ENCODE measurements around the gene GPC6. TPM values are rescaled to one million over a fixed set of nuclear protein-coding genes. Genes with fewer than 3 reads are reported as not detected.

GPC6 gene
- total RNA-seq, 1 experiment from 2014 or later = 0.22 TPM

- RAD21 ChIA-PET (ENCODE audit: low non-redundant PET in 1 of 2, low total read pairs in 2 of 2, uncharacterized antibody in 2 of 2, unreplicated experiment in 2 of 2) = no interaction called here
- H3K4me1 ChIP-seq (ENCODE audit: control insufficient read depth in 1 of 2, insufficient read depth in 2 of 2, low read length in 2 of 2) = no peaks in the 10 kb centered on the region
- no peak overlapping the region for H3K9ac ChIP-seq (ENCODE audit: low read length)
- no peaks in the 10 kb centered on the region for H3K27me3 ChIP-seq (ENCODE audit: insufficient read depth, low read length)
- intact Hi-C loops (cut with micrococcal nuclease) = no loop called here
- no peak overlapping the region for H2AFZ ChIP-seq (ENCODE audit: low read depth, low read length, poor library complexity, severe bottlenecking)
- no peaks in the 10 kb centered on the region for H3K36me3 ChIP-seq (ENCODE audit: control insufficient read depth in 1 of 2, insufficient read depth in 2 of 2, low read length in 2 of 2)
- no TSS peak for BruUV-seq (replicated peaks)
- H3K4me3 ChIP-seq (replicated peaks in 1 of 2; ENCODE audit: low read depth in 1 of 2, low read length in 2 of 2) = no peak overlapping the region
- TF ChIP-seq TCF7L2 (IDR thresholded peaks at IDR 0.05; ENCODE audit: borderline replicate concordance, extremely low read depth, insufficient read depth, insufficient read length) (no peak), ZFX (IDR thresholded peaks at IDR 0.05) (no peak), SRF (IDR thresholded peaks at IDR 0.05; ENCODE audit: low read depth) (no peak), EGR1 (IDR thresholded peaks at IDR 0.05; ENCODE audit: low read depth) (no peak), CTCF (IDR thresholded peaks at IDR 0.05 in 2 of 3, conservative IDR thresholded peaks at IDR 0.05 in 1 of 3; ENCODE audit: borderline replicate concordance in 1 of 3, insufficient read depth in 1 of 3, low read depth in 2 of 3, low read length in 2 of 3) (no peak), REST (IDR thresholded peaks at IDR 0.05; ENCODE audit: low read depth) (no peak), ZNF274 (IDR thresholded peaks at IDR 0.05; ENCODE audit: low read depth, low read length) (no peak), CBX3 (IDR thresholded peaks at IDR 0.05; ENCODE audit: low read depth) (no peak), SIN3A (IDR thresholded peaks at IDR 0.05; ENCODE audit: low read depth) (no peak), EZH2 (IDR thresholded peaks at IDR 0.05) (no peak), POLR2A (IDR thresholded peaks at IDR 0.05; ENCODE audit: borderline replicate concordance, extremely low read depth, insufficient read depth, insufficient read length) (no peak), ZBTB33 (IDR thresholded peaks at IDR 0.05; ENCODE audit: extremely low read depth, insufficient replicate concordance, low read length) (no peak), CEBPB (IDR thresholded peaks at IDR 0.05; ENCODE audit: low read depth) (no peak), FOSL1 (IDR thresholded peaks at IDR 0.05; ENCODE audit: low read depth) (no peak), SP1 (IDR thresholded peaks at IDR 0.05; ENCODE audit: low read depth) (no peak), EZH2phosphoT487 (IDR thresholded peaks at IDR 0.05; ENCODE audit: borderline replicate concordance) (no peak), RAD21 (IDR thresholded peaks at IDR 0.05; ENCODE audit: low read depth) (no peak), MAX (IDR thresholded peaks at IDR 0.05) (no peak)
- ATAC-seq (no peak), DNase-seq (ENCODE audit: low read depth, low spot score) (no peak)
- H3K4me2 ChIP-seq (ENCODE audit: low read length) = no peak overlapping the region
- CTCF ChIA-PET = no interaction called here
- H3K27ac ChIP-seq (ENCODE audit: low read depth, low read length) = no peak overlapping the region
- no peaks in the 10 kb centered on the region for H3K79me2 ChIP-seq (ENCODE audit: insufficient read depth, low read length)
- no peaks in the 10 kb centered on the region for H3K9me2 ChIP-seq (ENCODE audit: insufficient read depth)
- peaks cover 17 to 20% of the 10 kb centered on the region in 2 experiments; a peak in 3 of 4 replicates for H3K9me3 ChIP-seq (ENCODE audit: control insufficient read depth in 1 of 2, insufficient read depth in 1 of 2, low read depth in 1 of 2, low read length in 2 of 2)
- POLR2A ChIA-PET = no interaction called here
- no peaks in the 10 kb centered on the region for H4K20me1 ChIP-seq (ENCODE audit: insufficient read depth)
Observed at GRCh38 chr13:93721483-93721882, 494.9 kb downstream of the GPC6 start.
